SU-DHL-6 (cell line): ENCODE measurements around the gene TBC1D22A.

ENCODE experiments used
- CTCF ChIP-seq: fragments of 200-600 bp; sonication (generic); IDR thresholded peaks from one replicate; pipeline ENCODE4 v1.5.1; 2017; ENCODE audit warnings: antibody characterized with exemption, mild to moderate bottlenecking, low read length, moderate library complexity; ENCODE audit not compliant: insufficient read depth, poor library complexity, severe bottlenecking
- EZH2phosphoT487 ChIP-seq: fragments of 200-600 bp; sonication (generic), shearing (Covaris generic); conservative IDR thresholded peaks from 2 replicates; pipeline ENCODE4 v1.6.1; 2018; ENCODE audit warnings: mild to moderate bottlenecking, antibody characterized with exemption, low read length, moderate library complexity, mixed read lengths

- TF ChIP-seq CTCF (no peak), EZH2phosphoT487 (no peak)
Measured at GRCh38 chr22:47008208-47008885, 245.9 kb downstream of the TBC1D22A start.
